ENCODE measurements around the gene GCDH.
"Not testable (repeated sequence)": the region's sequence is repeated elsewhere in the genome, so short reads cannot be mapped to it uniquely, and the experiment has no call there.

GRCh38 chr19:12915860-12916259 is 24.9 kb downstream of the GCDH start:
- TF ChIP-seq POLR2A, CTCF (IDR thresholded peaks at IDR 0.05): not testable (repeated sequence)

Measured in right lobe of liver (tissue), 4 donors.